HFFc6 (cell line): ENCODE data around the gene ZNF688. TPM values are rescaled to one million over a fixed set of nuclear protein-coding genes. Genes with fewer than 3 reads are reported as not detected.

ENCODE experiments used
- DNase-seq: peaks from one replicate; pipeline ENCODE4 v3.0.0-alpha.2; 2018
- H3K27ac Mint-ChIP-seq: 2 replicates; pipeline ENCODE4 v1.8.0; 2020; ENCODE audit warnings: mild to moderate bottlenecking, mixed read lengths
- H3K27me3 Mint-ChIP-seq: 2 replicates; pipeline ENCODE4 v1.8.0; 2021; ENCODE audit warnings: mild to moderate bottlenecking, moderate library complexity, mixed read lengths; ENCODE audit not compliant: insufficient read depth
- H3K36me3 Mint-ChIP-seq: 2 replicates; pipeline ENCODE4 v1.8.0; 2021; ENCODE audit warnings: low read depth, mixed read lengths
- H3K4me1 Mint-ChIP-seq: 2 replicates; pipeline ENCODE4 v1.8.0; 2020; ENCODE audit warnings: low read depth, mixed read lengths
- H3K4me3 Mint-ChIP-seq: 2 replicates; pipeline ENCODE4 v1.8.0; 2020; ENCODE audit warnings: mild to moderate bottlenecking, moderate library complexity, mixed read lengths
- H3K9me3 Mint-ChIP-seq: 2 replicates; pipeline ENCODE4 v1.8.0; 2020; ENCODE audit warnings: mild to moderate bottlenecking, mixed read lengths
- CTCF ChIP-seq: fragments of 200-600 bp; sonication (generic); IDR thresholded peaks from 2 replicates; pipeline ENCODE4 v1.5.0; 2021; ENCODE audit warnings: antibody characterized with exemption, mild to moderate bottlenecking
- total RNA-seq, 6 experiments: library from RNA; stranded (reverse); fragmentation: NEBNext Ultra II Directional; extraction: Animal tissue kit (Norgen Biotek cat#: 25700); gene quantifications; 2 replicates in 1 of 6; 3 replicates in 5 of 6; pipeline ENCODE4 v1.2.3, GENCODE V29; 2021

The ZNF688 gene
- total RNA-seq, 6 experiments from 2014 or later = 5.9 to 10.4 (median 7.6) TPM

GRCh38 chr16:30582611-30583340, 11.3 kb upstream of the ZNF688 start:
- no peak for TF ChIP-seq CTCF
- no peaks in the 10 kb centered on the region for H3K9me3 Mint-ChIP-seq
- no peak overlapping the region for H3K4me3 Mint-ChIP-seq
- H3K4me1 Mint-ChIP-seq = peaks cover 12% of the 10 kb centered on the region
- DNase-seq = no peak
- peaks cover 8% of the 10 kb centered on the region; the same call in 1 of the 2 replicates for H3K36me3 Mint-ChIP-seq
- no peaks in the 10 kb centered on the region; the same call in 1 of the 2 replicates for H3K27me3 Mint-ChIP-seq
- H3K27ac Mint-ChIP-seq = no peak overlapping the region

- Mint-ChIP-seq H3K27me3 (no peaks in the 10 kb centered on the region; the same call in 1 of the 2 replicates), H3K27ac (no peak overlapping the region), H3K36me3 (peaks cover 4% of the 10 kb centered on the region; the same call in 1 of the 2 replicates), H3K4me3 (no peak overlapping the region), H3K9me3 (no peaks in the 10 kb centered on the region), H3K4me1 (peaks cover 8% of the 10 kb centered on the region)
- no peak for TF ChIP-seq CTCF
- no peak for DNase-seq
Observed at GRCh38 chr16:30581457-30581856, 9.9 kb upstream of the ZNF688 start.

GRCh38 chr16:30574678-30575077, 3.2 kb upstream of the ZNF688 start:
- Mint-ChIP-seq H3K27me3 (peaks cover 1% of the 10 kb centered on the region; the same call in 1 of the 2 replicates), H3K9me3 (no peaks in the 10 kb centered on the region), H3K36me3 (no peaks in the 10 kb centered on the region), H3K27ac (no peak overlapping the region), H3K4me1 (peaks cover 12% of the 10 kb centered on the region), H3K4me3 (no peak overlapping the region)
- DNase-seq = no peak
- TF ChIP-seq CTCF = no peak

- Mint-ChIP-seq H3K4me3 (peak overlapping the region; percentile 92), H3K27me3 (peaks cover 1% of the 10 kb centered on the region), H3K4me1 (peaks cover 19% of the 10 kb centered on the region), H3K27ac (peak overlapping the region; percentile 95), H3K9me3 (no peaks in the 10 kb centered on the region), H3K36me3 (no peaks in the 10 kb centered on the region)
- peak; percentile 29 for DNase-seq
- TF ChIP-seq CTCF = no peak
Observed at GRCh38 chr16:30570636-30571444, 674 bp downstream of the ZNF688 start.

GRCh38 chr16:30569746-30570635, 1.5 kb downstream of the ZNF688 start:
- no peak for DNase-seq
- TF ChIP-seq CTCF = no peak
- Mint-ChIP-seq H3K36me3 (no peaks in the 10 kb centered on the region), H3K27ac (no peak overlapping the region), H3K4me3 (no peak overlapping the region), H3K4me1 (peaks cover 19% of the 10 kb centered on the region), H3K27me3 (peaks cover 3% of the 10 kb centered on the region), H3K9me3 (no peaks in the 10 kb centered on the region)
